MM.1S (cell line): ENCODE results near the gene PACS2.

Experiments used
- CTCF ChIP-seq: fragments of 300-600 bp; sonication (generic); IDR thresholded peaks from 2 replicates; pipeline ENCODE4 v1.5.1; 2016; ENCODE audit warnings: antibody characterized with exemption, low read length, mixed read lengths
- EZH2 ChIP-seq: fragments of 300-600 bp; sonication (generic); optimal IDR thresholded peaks from 2 replicates; pipeline ENCODE3; 2017; ENCODE audit warnings: low read depth, mild to moderate bottlenecking, antibody characterized with exemption, low read length, mixed read lengths

- no peak for TF ChIP-seq CTCF
- no peak for TF ChIP-seq EZH2
These were observed 32.5 kb downstream of the PACS2 start for GRCh38 chr14:105346876-105347586.
